Endothelial cell of umbilical vein (primary cell): ENCODE data around the gene TSPOAP1. TPM values are rescaled to one million over a fixed set of nuclear protein-coding genes. Genes with fewer than 3 reads are reported as not detected.

Source experiments
- BruUV-seq: library from RNA; stranded (reverse); fragments of 400-500 nt; replicated peaks from 2 replicates; lab custom pipeline; 2021; lab: Mats Ljungman, UMichigan
- CTCF ChIA-PET: fragments of 300-600, 350-600 bp; sonication (Branson Sonifier 250); formaldehyde crosslinking; loops from one replicate; lab custom pipeline; 2021; ENCODE audit warnings: antibody characterized with exemption, inconsistent platforms; lab: Charles Lee
- POLR2A ChIA-PET: fragments of 300-600, 350-600 bp; sonication (Branson Sonifier 250); formaldehyde crosslinking; loops from one replicate; lab custom pipeline; 2021; ENCODE audit warnings: antibody characterized with exemption, inconsistent platforms; lab: Charles Lee
- DNase-seq: peaks from one replicate; pipeline ENCODE4 v3.0.0-alpha.2; 2011; ENCODE audit warnings: low read depth, low spot score
- FAIRE-seq: peaks from 2 replicates; lab custom pipeline; 2011; peaks lifted over from hg19 to GRCh38; lab: Jason Lieb, UNC
- H2AFZ ChIP-seq: 2 replicates; pipeline ENCODE4 v1.6.0; 2012; ENCODE audit warnings: low read depth, low read length, control low read depth, inconsistent platforms
- H3K27ac ChIP-seq: 2 replicates; pipeline ENCODE4 v1.5.1; 2011; ENCODE audit warnings: low read depth, mild to moderate bottlenecking, control low read depth, low read length, moderate library complexity; ENCODE audit not compliant: insufficient read depth
- H3K27me3 ChIP-seq, 2 experiments: 2 replicates each; pipeline versions ENCODE4 v1.6.0 to v1.6.1; 2011; ENCODE audit warnings: low read length in 2 of 2, mixed read lengths in 1 of 2; ENCODE audit not compliant: control insufficient read depth in 2 of 2, insufficient read depth in 2 of 2
- H3K36me3 ChIP-seq, 2 experiments: 2 replicates in 1 of 2; 3 replicates in 1 of 2; pipeline ENCODE4 v1.5.1; 2011; ENCODE audit warnings: low read length in 2 of 2, mild to moderate bottlenecking in 1 of 2, moderate library complexity in 1 of 2; ENCODE audit not compliant: control insufficient read depth in 2 of 2, insufficient read depth in 2 of 2; ENCODE audit errors: extremely low read depth in 1 of 2
- H3K4me1 ChIP-seq: 3 replicates; pipeline ENCODE4 v1.5.1; 2011; ENCODE audit warnings: mild to moderate bottlenecking, low read length; ENCODE audit not compliant: control insufficient read depth, insufficient read depth; ENCODE audit errors: extremely low read depth
- H3K4me2 ChIP-seq: 2 replicates; pipeline ENCODE4 v1.6.1; 2011; ENCODE audit warnings: low read length, control low read depth, mixed read lengths; ENCODE audit not compliant: insufficient read depth
- H3K4me3 ChIP-seq, 3 experiments: fragments of 200-600 bp in 1 of 3; sonication (generic), shearing (Covaris generic) in 1 of 3; replicated peaks in 1 of 3; 2 replicates each; pipeline ENCODE4 v1.5.1; 2011 to 2016; ENCODE audit warnings: control low read depth in 3 of 3, low read length in 3 of 3, mild to moderate bottlenecking in 2 of 3, inconsistent platforms in 1 of 3, low read depth in 1 of 3, moderate library complexity in 1 of 3; ENCODE audit not compliant: insufficient read depth in 1 of 3
- H3K79me2 ChIP-seq: 2 replicates; pipeline ENCODE4 v1.6.0; 2012; ENCODE audit warnings: low read length, inconsistent platforms; ENCODE audit not compliant: control insufficient read depth, insufficient read depth
- H3K9ac ChIP-seq: replicated peaks from 2 replicates; pipeline ENCODE3; 2011; ENCODE audit warnings: low read length, control low read depth; ENCODE audit not compliant: insufficient read depth; ENCODE audit errors: extremely low read depth
- H3K9me1 ChIP-seq: replicated peaks from 3 replicates; pipeline ENCODE4 v1.6.0; 2011; ENCODE audit warnings: mild to moderate bottlenecking, low read length; ENCODE audit not compliant: control insufficient read depth, insufficient read depth; ENCODE audit errors: extremely low read depth
- H3K9me3 ChIP-seq: replicated peaks from 2 replicates; pipeline ENCODE4 v1.5.1; 2012; ENCODE audit warnings: low read length, inconsistent platforms; ENCODE audit not compliant: control insufficient read depth, insufficient read depth
- H4K20me1 ChIP-seq: replicated peaks from 2 replicates; pipeline ENCODE3; 2011; ENCODE audit warnings: mild to moderate bottlenecking, low read length; ENCODE audit not compliant: control insufficient read depth, insufficient read depth; ENCODE audit errors: extremely low read depth
- CTCF ChIP-seq, 2 donors: IDR thresholded peaks; 1 replicate in 1 of 2; 2 replicates in 1 of 2; pipeline ENCODE4 v1.5.1; 2011; ENCODE audit warnings: low read length in 2 of 2, mild to moderate bottlenecking in 2 of 2, moderate library complexity in 2 of 2, control low read depth in 1 of 2, inconsistent platforms in 1 of 2, low read depth in 1 of 2; ENCODE audit not compliant: insufficient read depth in 1 of 2; ENCODE audit errors: extremely low read depth in 1 of 2
- EZH2 ChIP-seq: IDR thresholded peaks from 2 replicates; pipeline ENCODE4 v1.6.1; 2012; ENCODE audit warnings: borderline replicate concordance, low read depth, mild to moderate bottlenecking, moderate library complexity, low read length, inconsistent platforms; ENCODE audit not compliant: severe bottlenecking
- FOS ChIP-seq: IDR thresholded peaks from 2 replicates; pipeline ENCODE4 v1.6.1; 2011; ENCODE audit warnings: mild to moderate bottlenecking, low read length, moderate library complexity, borderline replicate concordance; ENCODE audit not compliant: insufficient read depth
- GATA2 ChIP-seq: IDR thresholded peaks from 2 replicates; pipeline ENCODE4 v1.7.0; 2011; ENCODE audit warnings: low read depth, mild to moderate bottlenecking, moderate library complexity, mixed read lengths, low read length; ENCODE audit not compliant: insufficient read length, insufficient read depth
- MAX ChIP-seq: IDR thresholded peaks from 2 replicates; pipeline ENCODE4 v1.6.1; 2011; ENCODE audit not compliant: insufficient read depth, insufficient read length
- dilution Hi-C: fragments of 300-500 bp; cut with MboI; formaldehyde crosslinking; loops from one replicate; pipeline ENCODE4 v1.15.0; 2019; ENCODE audit warnings: low sequenced_read_pairs; ENCODE audit not compliant: extremely low pct_ligation_motif_present
- intact Hi-C: fragments of 100-400 bp; cut with micrococcal nuclease; formaldehyde crosslinking; loops from one replicate; pipeline ENCODE4 v1.10.0; 2022
- polyA plus RNA-seq, 4 experiments: library from polyadenylated mRNA; depleted of rRNA in 3 of 4; stranded (reverse) in 3 of 4; unstranded in 1 of 4; fragments of >200 nt; gene quantifications; 2 replicates each; pipeline versions ENCODE4 v1.2.1 to v1.2.3, GENCODE V29; 2011 to 2012; ENCODE audit warnings: missing spikeins in 1 of 4
- total RNA-seq: library from RNA; stranded (reverse); gene quantifications from 2 replicates; pipeline ENCODE4 v1.2.3, GENCODE V29; 2021

The TSPOAP1 gene
- total and polyA plus RNA-seq, 2 donors (not counting 3 experiments of a cell fraction or from before 2014, with no cell fraction given) = not detected

GRCh38 chr17:58273453-58274104 lies 55.0 kb downstream of the TSPOAP1 start:
- Histone ChIP-seq H3K9me1 (no peaks in the 10 kb centered on the region), H4K20me1 (no peaks in the 10 kb centered on the region), H3K27me3 (no peaks in the 10 kb centered on the region), H3K4me3 (no peak overlapping the region), H3K9me3 (no peaks in the 10 kb centered on the region), H3K4me1 (no peaks in the 10 kb centered on the region), H3K79me2 (no peaks in the 10 kb centered on the region), H3K4me2 (no peak overlapping the region), H3K36me3 (no peaks in the 10 kb centered on the region), H3K27ac (no peak overlapping the region), H3K9ac (no peak overlapping the region), H2AFZ (no peak overlapping the region)
- ChIA-PET CTCF (no interaction called here), POLR2A (no interaction called here)
- dilution Hi-C loops (no loop called here), intact Hi-C loops (no loop called here)
- no TSS peak for BruUV-seq
- DNase-seq = no peak
- FAIRE-seq = no peak
- TF ChIP-seq CTCF (IDR thresholded peaks at IDR 0.05; ENCODE audit: extremely low read depth in 1 of 2, insufficient read depth in 1 of 2, low read depth in 1 of 2, low read length in 2 of 2) = no peak
- no peak for TF ChIP-seq FOS
- TF ChIP-seq MAX = no peak
- no peak for TF ChIP-seq GATA2
- no peak for TF ChIP-seq EZH2
